ENCODE measurements around the gene GRIN3A. TPM values are rescaled to one million over a fixed set of nuclear protein-coding genes. Genes with fewer than 3 reads are reported as not detected.

Gene GRIN3A
- total and polyA plus RNA-seq, 3 donors from 2014 or later = 0.16 to 0.79 (median 0.25) TPM

DNA sequence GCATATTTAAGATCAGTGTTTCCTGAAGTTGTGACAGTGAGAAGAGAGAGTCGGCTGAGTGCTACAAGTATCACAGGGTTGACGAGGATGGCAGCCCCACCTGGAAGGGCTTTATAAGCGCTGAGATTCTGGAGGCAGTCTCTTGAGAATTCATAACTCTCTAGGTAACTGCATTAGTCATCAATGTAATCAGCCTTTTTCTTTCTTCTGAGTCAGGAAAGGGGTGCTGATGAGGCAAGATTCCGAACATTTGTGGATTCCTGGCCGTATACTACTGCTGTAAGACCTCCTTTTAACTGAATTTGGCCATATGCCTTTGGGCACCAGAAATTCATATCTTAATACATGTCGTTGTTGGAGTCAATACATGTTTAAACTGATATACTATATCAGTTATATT is 211.4 kb downstream of the GRIN3A start:
- no peak overlapping the region for H3K4me3 ChIP-seq
- H3K4me1 ChIP-seq = no peaks in the 10 kb centered on the region
- H3K27ac ChIP-seq = no peak overlapping the region
- H3K9me3 ChIP-seq = no peaks in the 10 kb centered on the region
- WGBS, 2 donors = 82 to 88% methylated on average over 6 of the region's 6 CpGs
- intact Hi-C loops (cut with DNase I; ENCODE audit: low total_unique reads) = loop anchor here (10.0 kb wide), 1 partner anchor 62 kb away; no protein-coding TSS in a partner anchor
- no peaks in the 10 kb centered on the region for H3K27me3 ChIP-seq
- no peaks in the 10 kb centered on the region for H3K36me3 ChIP-seq (ENCODE audit: low read depth, missing control alignments)
- TF ChIP-seq, protein P1, sequence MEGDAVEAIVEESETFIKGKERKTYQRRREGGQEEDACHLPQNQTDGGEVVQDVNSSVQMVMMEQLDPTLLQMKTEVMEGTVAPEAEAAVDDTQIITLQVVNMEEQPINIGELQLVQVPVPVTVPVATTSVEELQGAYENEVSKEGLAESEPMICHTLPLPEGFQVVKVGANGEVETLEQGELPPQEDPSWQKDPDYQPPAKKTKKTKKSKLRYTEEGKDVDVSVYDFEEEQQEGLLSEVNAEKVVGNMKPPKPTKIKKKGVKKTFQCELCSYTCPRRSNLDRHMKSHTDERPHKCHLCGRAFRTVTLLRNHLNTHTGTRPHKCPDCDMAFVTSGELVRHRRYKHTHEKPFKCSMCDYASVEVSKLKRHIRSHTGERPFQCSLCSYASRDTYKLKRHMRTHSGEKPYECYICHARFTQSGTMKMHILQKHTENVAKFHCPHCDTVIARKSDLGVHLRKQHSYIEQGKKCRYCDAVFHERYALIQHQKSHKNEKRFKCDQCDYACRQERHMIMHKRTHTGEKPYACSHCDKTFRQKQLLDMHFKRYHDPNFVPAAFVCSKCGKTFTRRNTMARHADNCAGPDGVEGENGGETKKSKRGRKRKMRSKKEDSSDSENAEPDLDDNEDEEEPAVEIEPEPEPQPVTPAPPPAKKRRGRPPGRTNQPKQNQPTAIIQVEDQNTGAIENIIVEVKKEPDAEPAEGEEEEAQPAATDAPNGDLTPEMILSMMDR (IDR thresholded peaks at IDR 0.05) = no peak
- TF ChIP-seq POLR2A (IDR thresholded peaks at IDR 0.05) = no peak
- DNase-seq = no peak

GRCh38 chr9:101524371-101524770 is 214.1 kb downstream of the GRIN3A start:
- intact Hi-C loops (cut with DNase I; ENCODE audit: low total_unique reads) = loop anchor here (10.0 kb wide), 1 partner anchor 60 kb away; no protein-coding TSS in a partner anchor
- Histone ChIP-seq H3K36me3 (ENCODE audit: low read depth, missing control alignments) (no peaks in the 10 kb centered on the region), H3K9me3 (no peaks in the 10 kb centered on the region), H3K27ac (no peak overlapping the region), H3K4me1 (no peaks in the 10 kb centered on the region), H3K4me3 (no peak overlapping the region), H3K27me3 (no peaks in the 10 kb centered on the region)
- 82 to 86% methylated on average over 6 of the region's 6 CpGs for WGBS, 2 donors
- no peak for DNase-seq
- no peak for TF ChIP-seq POLR2A (IDR thresholded peaks at IDR 0.05)
- TF ChIP-seq, protein P1 (IDR thresholded peaks at IDR 0.05) = no peak

Other genes with a start within 250 kb of the GRIN3A start
- gene RNF20, start 204.8 kb downstream of the GRIN3A start, total RNA-seq = 10 to 100 TPM; 36.7 to 53.1 TPM
- 78.0 TPM for gene RNF20, start 204.8 kb downstream of the GRIN3A start, polyA plus RNA-seq (ENCODE audit: insufficient read depth, low read depth, low replicate concordance)
- 10 to 100 TPM; 18.0 to 22.8 TPM for gene PPP3R2, start 143.7 kb downstream of the GRIN3A start, total RNA-seq
- 241 TPM for gene PPP3R2, start 143.7 kb downstream of the GRIN3A start, polyA plus RNA-seq (ENCODE audit: insufficient read depth, low read depth, low replicate concordance)